HFF-Myc (cell line): ENCODE measurements around the gene LRRC3C.
"Not testable (repeated sequence)": the region's sequence is repeated elsewhere in the genome, so short reads cannot be mapped to it uniquely, and the experiment has no call there.

Experiments
- DNase-seq: peaks from one replicate; pipeline ENCODE4 v3.0.0-alpha.2; 2011; ENCODE audit warnings: low read depth; ENCODE audit errors: extremely low read depth
- H3K4me3 ChIP-seq: replicated peaks from 2 replicates; pipeline ENCODE4 v1.5.1; 2011; ENCODE audit warnings: low read depth, mild to moderate bottlenecking, control low read depth, low read length
- TF ChIP-seq, protein P1 (sequence below): IDR thresholded peaks from 2 replicates; pipeline ENCODE4 v1.5.1; 2012; ENCODE audit warnings: mild to moderate bottlenecking, low read depth, low read length, control low read depth; ENCODE audit errors: missing control alignments

Gene LRRC3C

DNA sequence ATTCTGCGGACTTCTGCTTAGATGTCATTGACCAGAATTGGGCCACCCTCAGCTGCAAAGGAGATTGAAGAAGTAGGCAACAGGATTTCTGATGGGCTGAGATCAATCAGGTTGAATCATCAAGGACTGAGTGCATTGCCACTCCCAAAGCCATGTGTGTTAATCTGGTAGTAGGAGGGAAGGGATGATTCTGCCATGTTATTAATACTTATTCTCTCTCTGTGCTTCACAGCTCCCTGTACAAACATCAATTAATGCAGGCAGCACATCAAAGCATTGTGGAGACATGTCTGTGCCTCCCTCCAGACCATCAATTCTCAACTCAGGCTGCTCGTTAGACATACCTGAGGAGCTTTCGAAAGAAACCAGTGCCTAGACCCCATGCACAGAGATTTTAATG lies 11.6 kb downstream of the LRRC3C start:
- no peak for DNase-seq

DNA sequence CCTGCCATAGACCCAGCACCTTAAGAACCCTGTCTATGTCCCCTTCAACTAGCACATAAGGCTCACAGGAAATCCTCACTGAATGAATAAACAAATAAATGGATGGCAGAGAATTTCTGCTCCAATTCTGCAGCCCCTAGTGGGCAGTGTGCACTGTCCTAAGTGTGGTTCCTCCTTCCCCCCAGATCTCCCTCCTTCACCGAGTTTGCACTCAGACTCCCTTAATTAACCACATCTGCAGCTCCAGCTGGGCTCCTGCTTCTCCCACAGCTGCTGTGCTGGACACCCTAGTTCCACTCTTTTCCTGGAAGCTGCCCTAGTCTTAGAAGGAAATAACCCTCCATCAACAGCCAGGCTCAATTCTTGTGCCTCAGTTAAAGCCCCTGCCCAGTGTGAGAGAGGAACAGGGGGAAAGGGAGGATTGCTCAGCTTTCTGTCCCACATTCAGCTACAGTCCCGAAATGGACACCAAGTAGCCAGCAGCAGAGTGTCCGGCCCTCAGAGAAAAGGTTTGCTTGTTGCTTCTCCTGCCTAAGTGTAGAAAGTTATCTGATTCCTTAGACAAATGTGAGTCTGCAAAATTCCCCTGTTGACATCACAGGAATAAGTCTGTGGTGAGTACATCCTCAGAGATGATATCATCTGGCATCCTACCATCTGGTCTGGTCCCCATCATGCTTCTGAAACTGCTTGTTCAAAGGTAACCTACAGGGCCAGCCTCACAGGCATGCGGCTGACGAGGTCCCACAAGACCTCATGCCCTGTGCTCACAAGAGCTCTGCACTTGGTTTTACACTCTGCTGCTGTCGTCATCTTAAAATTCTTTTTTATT lies 12.3 kb downstream of the LRRC3C start:
- peak; percentile 79 for DNase-seq
- H3K4me3 ChIP-seq, result no peak overlapping the region
- TF ChIP-seq, protein P1, sequence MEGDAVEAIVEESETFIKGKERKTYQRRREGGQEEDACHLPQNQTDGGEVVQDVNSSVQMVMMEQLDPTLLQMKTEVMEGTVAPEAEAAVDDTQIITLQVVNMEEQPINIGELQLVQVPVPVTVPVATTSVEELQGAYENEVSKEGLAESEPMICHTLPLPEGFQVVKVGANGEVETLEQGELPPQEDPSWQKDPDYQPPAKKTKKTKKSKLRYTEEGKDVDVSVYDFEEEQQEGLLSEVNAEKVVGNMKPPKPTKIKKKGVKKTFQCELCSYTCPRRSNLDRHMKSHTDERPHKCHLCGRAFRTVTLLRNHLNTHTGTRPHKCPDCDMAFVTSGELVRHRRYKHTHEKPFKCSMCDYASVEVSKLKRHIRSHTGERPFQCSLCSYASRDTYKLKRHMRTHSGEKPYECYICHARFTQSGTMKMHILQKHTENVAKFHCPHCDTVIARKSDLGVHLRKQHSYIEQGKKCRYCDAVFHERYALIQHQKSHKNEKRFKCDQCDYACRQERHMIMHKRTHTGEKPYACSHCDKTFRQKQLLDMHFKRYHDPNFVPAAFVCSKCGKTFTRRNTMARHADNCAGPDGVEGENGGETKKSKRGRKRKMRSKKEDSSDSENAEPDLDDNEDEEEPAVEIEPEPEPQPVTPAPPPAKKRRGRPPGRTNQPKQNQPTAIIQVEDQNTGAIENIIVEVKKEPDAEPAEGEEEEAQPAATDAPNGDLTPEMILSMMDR, result peak; percentile 82

More for the DNA sequence above, 11.6 kb downstream of the LRRC3C start:
- no peak overlapping the region for H3K4me3 ChIP-seq
- TF ChIP-seq, protein P1, result no peak

DNA sequence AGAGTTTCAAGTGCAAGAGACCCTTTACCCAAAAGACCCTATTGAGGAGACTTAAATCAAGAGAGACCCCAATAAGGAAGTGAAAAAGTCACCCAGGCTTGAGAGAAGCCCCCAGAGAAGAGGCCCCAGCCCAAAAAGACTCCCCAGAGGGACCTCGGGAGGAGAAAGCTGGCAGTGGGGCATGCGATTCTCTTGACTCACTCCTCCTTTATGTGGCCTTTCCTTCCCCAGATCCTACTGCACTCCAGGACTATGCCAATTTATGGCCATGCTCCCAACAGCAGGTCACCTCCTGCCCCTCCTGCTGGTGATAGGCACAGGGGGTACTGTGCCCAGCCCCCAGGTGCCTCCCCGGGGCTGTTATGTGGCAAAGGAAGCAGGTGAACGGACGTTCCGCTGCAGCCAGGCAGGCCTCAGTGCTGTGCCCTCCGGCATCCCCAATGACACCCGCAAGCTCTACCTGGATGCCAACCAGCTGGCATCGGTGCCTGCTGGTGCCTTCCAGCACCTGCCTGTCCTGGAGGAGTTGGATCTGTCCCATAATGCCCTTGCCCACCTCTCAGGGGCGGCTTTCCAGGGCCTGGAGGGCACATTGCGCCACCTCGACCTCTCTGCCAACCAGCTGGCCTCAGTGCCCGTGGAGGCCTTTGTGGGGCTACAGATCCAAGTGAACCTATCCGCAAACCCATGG lies 16.3 kb downstream of the LRRC3C start:
- no peak overlapping the region for H3K4me3 ChIP-seq
- TF ChIP-seq, protein P1, result no peak
- DNase-seq, result no peak

DNA sequence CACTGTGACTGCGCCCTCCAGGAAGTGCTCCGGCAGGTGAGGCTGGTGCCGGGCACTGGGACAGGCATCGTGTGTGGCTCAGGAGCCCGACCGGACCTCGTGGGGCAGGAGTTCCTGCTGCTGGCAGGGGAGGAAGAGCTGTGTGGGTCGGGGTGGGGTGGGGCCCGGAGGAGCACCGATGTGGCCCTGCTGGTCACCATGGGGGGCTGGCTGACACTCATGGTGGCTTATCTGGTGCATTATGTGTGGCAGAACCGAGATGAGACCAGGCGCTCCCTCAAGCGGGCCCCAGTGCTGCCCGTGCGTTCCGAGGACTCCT lies 16.8 kb downstream of the LRRC3C start:
- H3K4me3 ChIP-seq, result no peak overlapping the region
- DNase-seq, result no peak
- TF ChIP-seq, protein P1, result no peak

DNA sequence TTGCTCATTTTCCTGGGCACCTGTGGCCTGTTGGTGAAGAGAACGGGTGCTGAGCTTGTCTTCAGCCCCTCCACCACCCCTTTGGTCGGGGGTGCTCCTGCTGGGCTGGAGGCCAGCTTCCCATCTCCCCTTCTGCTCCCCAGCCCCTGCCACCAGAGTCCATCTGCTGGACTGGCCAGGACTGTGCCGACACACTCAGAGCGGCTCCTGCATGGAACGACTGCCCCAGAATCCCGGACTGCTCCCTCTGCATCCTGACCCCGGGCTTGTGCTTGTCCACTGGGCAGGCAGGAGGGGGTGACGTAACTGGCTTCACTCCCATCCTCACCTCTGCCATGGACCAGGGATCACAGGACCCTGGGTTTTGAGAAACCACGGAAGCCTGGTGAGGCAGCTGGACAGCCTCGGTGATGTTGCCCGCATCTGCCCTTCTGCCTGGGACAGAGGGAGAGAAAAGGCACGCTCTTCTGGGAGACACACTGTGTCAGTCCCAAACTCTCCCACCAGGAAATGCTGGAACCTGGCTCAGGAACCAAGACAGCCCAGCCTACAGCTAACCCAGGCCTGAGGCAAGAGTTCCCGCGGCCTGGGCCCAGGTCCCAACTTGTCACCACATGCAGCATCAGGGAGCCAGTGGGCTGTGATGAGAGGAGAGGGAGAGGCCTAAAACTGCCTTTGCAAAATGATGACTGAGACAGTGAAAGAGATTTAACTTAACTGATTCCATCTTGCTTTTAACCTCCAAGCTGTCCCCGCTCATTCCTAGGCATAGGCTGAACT lies 19.2 kb downstream of the LRRC3C start:
- no peak for DNase-seq

DNA sequence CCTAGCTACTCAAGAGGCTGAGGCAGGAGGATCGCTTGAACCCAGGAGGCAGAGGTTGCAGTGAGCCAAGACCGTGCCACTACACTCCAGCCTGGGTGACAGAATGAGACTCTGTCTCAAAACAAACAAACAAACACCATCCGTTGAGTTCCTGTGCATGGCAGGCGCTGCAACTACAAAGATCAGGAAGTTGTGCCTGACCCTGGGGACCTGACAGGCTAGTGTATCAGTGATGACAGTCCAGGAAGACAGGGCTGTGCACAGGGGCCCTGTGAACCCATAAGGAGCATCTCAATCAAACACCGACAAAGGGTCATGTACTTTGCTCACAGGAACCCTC lies 20.9 kb downstream of the LRRC3C start:
- H3K4me3 ChIP-seq, DNase-seq: not testable (repeated sequence)

More for the DNA sequence above, 19.2 kb downstream of the LRRC3C start:
- no peak overlapping the region for H3K4me3 ChIP-seq
- TF ChIP-seq, protein P1, result no peak

DNA sequence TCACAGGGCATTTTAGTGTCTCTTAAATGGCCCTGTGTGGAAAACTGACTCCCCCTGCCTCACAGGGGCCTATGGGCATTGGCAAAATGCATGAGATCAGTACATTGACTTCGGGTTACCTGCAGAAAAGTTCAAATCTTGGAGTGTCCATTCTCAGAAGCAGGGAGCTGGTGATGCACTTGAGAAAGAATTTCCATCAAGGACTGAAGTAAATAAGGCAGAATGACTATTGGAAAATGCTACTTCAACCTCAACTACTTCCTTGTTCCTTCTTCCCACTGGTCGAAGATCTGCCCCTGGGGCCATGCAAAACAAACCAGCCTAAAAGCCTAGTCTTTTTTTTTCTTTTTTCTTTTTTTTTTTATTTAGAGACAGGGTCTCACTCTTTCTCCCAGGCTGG lies 21.5 kb downstream of the LRRC3C start:
- DNase-seq, result no peak
- H3K4me3 ChIP-seq, result no peak overlapping the region
- TF ChIP-seq, protein P1, result no peak
